HG02938 (cell line): Measurements from ENCODE around the gene DUOX2.
A peak's percentile ranks its signal among the peaks of the same experiment; 100 is the strongest.
"Not testable (repeated sequence)": the region's sequence is repeated elsewhere in the genome, so short reads cannot be mapped to it uniquely, and the experiment has no call there.

ENCODE experiments used
- ATAC-seq: cut with Tn5 transposase; IDR thresholded peaks from one replicate; pipeline ENCODE4 v1.9.1; 2021; ENCODE audit warnings: mild to moderate bottlenecking, moderate library complexity; ENCODE audit not compliant: unreplicated experiment

DUOX2 gene

DNA sequence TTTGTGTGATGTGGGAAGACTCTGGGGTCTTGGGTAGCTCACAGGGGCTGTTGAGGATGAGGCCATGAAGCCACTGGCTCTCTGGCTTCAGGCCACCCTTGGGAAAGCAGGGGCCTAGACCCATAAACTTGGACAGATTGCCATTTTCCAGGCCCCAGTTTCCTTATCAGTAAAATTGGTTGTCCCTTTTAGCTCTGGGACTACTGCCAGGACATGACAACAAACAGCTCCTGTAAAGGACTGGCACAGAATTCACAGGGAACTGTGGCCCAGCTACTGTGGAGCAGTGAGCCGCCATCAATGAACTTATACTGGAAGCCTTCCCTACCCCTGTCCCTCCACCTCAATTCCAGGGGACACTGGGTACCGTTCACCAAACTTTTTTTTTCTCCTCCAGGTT is 36.6 kb downstream of the DUOX2 start:
- ATAC-seq: not testable (repeated sequence)

DNA sequence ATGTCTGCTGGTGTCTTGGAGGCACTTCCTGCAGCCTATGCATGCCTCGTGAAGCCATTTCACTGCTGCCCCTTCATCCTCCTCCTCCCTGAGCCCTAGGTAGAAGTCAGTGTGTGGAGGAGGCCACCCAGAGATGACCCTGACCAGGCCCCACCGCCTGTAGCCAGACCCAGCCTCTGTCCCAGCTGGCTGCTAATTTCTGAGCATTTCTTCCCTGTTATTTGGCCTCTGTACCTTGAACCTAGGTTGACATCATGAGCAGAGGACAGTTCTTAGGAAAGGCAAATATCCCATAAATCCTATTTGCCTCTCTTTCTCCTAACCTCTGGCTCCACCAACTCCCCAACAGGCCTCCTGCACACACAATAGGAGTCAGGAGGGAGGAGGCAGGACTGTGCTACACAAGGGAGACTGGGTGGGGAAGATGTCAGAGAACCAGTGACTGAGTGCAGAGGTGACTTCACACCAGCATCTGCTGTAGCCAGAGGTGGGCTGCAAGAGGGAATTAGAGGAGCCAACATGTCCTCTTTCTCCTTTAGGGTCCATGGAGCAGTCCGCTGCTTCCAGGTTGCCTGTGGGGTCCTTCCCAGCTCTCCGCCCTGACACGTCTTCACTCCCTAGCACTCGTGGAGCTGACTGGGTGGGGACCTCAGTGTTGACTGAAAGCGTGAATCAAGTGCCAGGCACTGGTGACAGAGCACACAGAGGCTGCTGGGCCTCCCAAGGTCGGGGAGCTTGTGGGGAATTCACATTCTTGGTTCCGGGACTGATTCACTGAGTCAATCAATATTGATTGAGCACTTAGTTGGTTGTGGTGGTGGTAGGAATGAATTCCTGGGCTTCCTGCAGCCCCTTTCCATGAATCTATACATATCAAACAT is 38.3 kb downstream of the DUOX2 start:
- ATAC-seq: not testable (repeated sequence)

DNA sequence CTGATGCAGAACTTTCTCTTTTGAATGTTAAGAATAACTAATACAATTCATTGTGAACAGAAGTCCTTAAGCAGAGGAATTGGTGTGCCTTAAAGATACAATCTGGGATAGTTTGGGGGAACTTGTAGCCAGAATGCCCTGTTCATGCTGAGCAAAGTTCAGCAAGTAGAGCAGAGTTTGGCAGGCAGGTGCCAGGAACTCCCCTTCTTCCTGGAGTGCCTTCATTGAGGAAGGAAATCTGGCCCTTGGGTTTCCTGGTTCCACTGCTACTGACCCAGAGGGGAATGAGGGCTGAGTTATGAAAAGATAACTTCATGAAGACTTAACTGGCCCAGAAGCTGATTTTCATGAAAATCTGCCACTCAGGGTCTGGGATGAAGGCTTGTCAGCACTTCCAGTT is 40.4 kb downstream of the DUOX2 start:
- not testable (repeated sequence) for ATAC-seq

DNA sequence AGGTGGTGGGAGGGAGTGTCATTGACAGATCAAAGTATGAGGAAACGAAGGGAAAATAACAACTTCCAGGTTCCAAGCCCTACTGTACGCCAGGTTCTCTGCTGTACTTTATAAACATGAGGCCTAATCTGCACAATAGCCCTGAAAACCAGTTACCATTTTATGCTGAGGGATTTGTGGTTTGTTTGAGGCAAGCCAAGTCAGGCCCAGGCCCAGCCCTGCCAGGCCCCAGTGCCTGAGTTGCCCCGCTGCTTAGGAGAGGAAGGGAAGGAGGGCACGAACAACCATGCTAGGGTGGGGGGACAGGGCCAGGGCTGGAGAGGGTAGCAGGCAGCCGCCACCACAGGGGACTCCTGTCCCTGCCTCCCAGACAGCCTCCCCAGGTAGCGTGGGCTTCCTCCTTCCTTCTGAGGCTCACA is 44.0 kb downstream of the DUOX2 start:
- not testable (repeated sequence) for ATAC-seq

DNA sequence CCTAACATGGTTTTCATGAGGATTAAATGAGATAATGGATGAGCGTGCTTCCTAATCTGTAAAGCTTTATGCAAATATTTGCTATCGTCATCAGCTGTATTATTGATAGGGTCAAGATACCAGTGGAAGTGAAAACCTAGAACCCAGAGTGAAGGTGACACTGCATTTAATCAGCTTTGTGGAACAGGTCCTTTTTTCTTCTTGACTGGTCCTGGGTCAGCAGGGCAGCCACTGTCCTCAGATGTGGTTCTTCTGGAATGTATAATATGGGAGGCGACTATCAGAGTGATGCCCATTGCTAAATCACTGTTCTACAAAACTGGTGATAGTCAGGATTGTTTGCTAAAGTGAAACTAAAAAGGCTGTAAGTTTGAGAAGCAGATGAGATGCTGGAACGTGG is 49.6 kb downstream of the DUOX2 start:
- no peak for ATAC-seq

GRCh38 chr15:45062301-45062700 is 51.7 kb downstream of the DUOX2 start:
- not testable (repeated sequence) for ATAC-seq

GRCh38 chr15:45058690-45059675 is 55.0 kb downstream of the DUOX2 start:
- ATAC-seq: not testable (repeated sequence)

DNA sequence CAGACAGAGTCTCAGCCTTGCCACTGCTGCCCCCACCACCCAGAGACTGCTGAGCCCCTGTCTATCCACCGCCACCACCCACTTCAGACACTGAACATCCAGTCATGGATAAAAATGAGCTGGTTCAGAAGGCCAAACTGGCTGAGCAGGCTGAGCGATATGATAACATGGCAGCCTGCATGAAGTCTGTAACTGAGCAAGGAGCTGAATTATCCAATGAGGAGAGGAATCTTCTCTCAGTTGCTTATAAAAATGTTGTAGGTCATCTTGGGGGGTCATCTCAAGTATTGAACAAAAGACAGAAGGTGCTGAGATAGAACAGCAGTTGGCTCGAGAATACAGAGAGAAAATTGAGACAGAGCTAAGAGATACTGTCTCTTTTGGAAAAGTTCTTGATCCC is 61.3 kb downstream of the DUOX2 start:
- not testable (repeated sequence) for ATAC-seq

DNA sequence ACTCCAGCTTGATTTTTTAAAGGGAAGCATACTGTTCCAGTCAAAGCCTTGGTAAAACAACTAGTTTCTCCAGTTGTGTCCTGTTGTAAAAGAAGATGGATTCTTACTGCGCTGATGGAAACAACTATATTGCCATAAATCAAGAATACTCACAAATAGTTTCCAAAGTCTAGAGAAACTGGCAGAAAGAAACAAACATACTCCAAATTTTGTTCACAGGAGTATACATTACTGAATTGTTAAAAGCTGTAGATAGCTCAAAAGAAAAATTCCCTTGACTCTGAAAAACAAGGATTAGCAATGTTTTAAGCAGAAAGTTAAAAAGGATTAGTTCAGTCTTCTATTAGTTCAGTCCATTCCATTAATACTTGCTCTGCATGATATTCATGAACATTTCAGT is 63.4 kb downstream of the DUOX2 start:
- no peak for ATAC-seq

DNA sequence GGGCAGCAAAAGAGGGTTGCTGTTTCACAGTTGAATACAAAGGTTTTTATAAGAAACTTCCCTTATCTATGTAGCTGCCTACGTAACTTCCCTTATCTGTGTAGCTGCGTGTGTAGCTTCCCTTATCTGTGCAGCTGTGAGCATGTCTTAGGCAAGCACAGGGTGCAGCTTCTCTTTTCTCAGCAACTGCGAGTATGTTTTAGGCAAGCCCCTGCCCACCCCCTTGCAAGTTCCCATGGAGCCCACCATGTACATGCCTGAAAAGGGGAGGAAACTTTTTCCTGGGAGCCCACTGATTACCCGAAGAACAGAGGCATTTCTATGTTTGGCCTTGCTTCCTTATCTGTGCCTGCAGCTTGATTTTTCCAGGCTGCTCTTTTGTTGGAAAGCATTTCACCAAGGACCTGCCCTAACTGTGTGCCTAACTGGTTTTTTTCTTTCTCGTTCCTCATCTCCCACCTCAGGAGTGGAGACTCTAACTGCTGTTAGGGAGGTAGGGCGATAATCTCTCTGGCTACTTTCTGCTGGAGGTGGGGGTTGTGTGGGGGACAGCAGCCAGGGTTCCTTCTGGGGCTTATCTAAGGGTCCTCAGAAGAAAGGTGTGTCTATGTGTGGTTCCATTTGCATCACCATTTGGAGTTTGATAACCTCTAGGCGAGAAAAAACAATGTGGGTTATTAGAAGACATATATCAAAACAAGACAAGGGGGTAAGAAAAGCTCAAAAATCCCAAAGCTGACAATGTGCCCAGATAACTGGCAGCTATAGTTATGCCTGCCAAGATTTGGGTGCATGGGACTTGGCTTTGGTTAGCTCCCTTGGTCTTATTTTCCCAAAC is 65.0 kb downstream of the DUOX2 start:
- peak; percentile 43 for ATAC-seq

- not testable (repeated sequence) for ATAC-seq
Measured at GRCh38 chr15:45048449-45048793, 65.6 kb downstream of the DUOX2 start.

GRCh38 chr15:45044270-45044669 is 69.7 kb downstream of the DUOX2 start:
- ATAC-seq: not testable (repeated sequence)

- ATAC-seq: not testable (repeated sequence)
Measured at GRCh38 chr15:45042859-45043258, 71.1 kb downstream of the DUOX2 start.
